Keratinocyte (primary cell): ENCODE measurements around the gene RDH12. TPM values are rescaled to one million over a fixed set of nuclear protein-coding genes. Genes with fewer than 3 reads are reported as not detected.
"Not testable (repeated sequence)": the region's sequence is repeated elsewhere in the genome, so short reads cannot be mapped to it uniquely, and the experiment has no call there.

Source experiments
- DNase-seq: peaks from one replicate; pipeline ENCODE4 v3.0.0-alpha.2; 2011; ENCODE audit warnings: low read depth, missing footprints, low spot score
- FAIRE-seq: peaks from 2 replicates; lab custom pipeline; 2011; peaks lifted over from hg19 to GRCh38; lab: Jason Lieb, UNC
- H2AFZ ChIP-seq: 2 replicates; pipeline ENCODE4 v1.6.0; 2012; ENCODE audit warnings: low read length, control low read depth, inconsistent platforms; ENCODE audit not compliant: control insufficient read depth
- H3K27ac ChIP-seq: 2 replicates; pipeline ENCODE4 v1.5.1; 2011; ENCODE audit warnings: low read length; ENCODE audit not compliant: control insufficient read depth, insufficient read depth
- H3K27me3 ChIP-seq: 3 replicates; pipeline ENCODE4 v1.6.0; 2011; ENCODE audit warnings: low read length; ENCODE audit not compliant: control insufficient read depth, insufficient read depth; ENCODE audit errors: extremely low read depth
- H3K36me3 ChIP-seq, 2 experiments: 2 replicates in 1 of 2; 3 replicates in 1 of 2; pipeline ENCODE4 v1.5.1; 2011; ENCODE audit warnings: low read length in 2 of 2, mild to moderate bottlenecking in 1 of 2; ENCODE audit not compliant: control insufficient read depth in 2 of 2, insufficient read depth in 2 of 2; ENCODE audit errors: extremely low read depth in 1 of 2
- H3K4me1 ChIP-seq: 3 replicates; pipeline ENCODE4 v1.5.1; 2011; ENCODE audit warnings: low read length; ENCODE audit not compliant: control insufficient read depth, insufficient read depth; ENCODE audit errors: extremely low read depth
- H3K4me2 ChIP-seq: 3 replicates; pipeline ENCODE4 v1.6.0; 2011; ENCODE audit warnings: low read depth, low read length; ENCODE audit not compliant: control insufficient read depth, insufficient read depth; ENCODE audit errors: extremely low read depth
- H3K4me3 ChIP-seq, 3 experiments: fragments of 200-600 bp in 1 of 3; sonication (generic) in 1 of 3; 2 replicates in 2 of 3; 3 replicates in 1 of 3; pipeline ENCODE4 v1.5.1; 2011 to 2016; ENCODE audit warnings: low read length in 3 of 3, mild to moderate bottlenecking in 3 of 3, control low read depth in 2 of 3, inconsistent platforms in 1 of 3, low read depth in 1 of 3, mixed read lengths in 1 of 3, mixed run types in 1 of 3, moderate library complexity in 1 of 3; ENCODE audit not compliant: control insufficient read depth in 2 of 3, insufficient read depth in 2 of 3; ENCODE audit errors: extremely low read depth in 1 of 3
- H3K79me2 ChIP-seq: 2 replicates; pipeline ENCODE4 v1.6.0; 2012; ENCODE audit warnings: low read length; ENCODE audit not compliant: control insufficient read depth, insufficient read depth
- H3K9ac ChIP-seq: 3 replicates; pipeline ENCODE4 v1.6.0; 2011; ENCODE audit warnings: low read length; ENCODE audit not compliant: control insufficient read depth, insufficient read depth; ENCODE audit errors: extremely low read depth
- H3K9me1 ChIP-seq: 3 replicates; pipeline ENCODE4 v1.6.0; 2011; ENCODE audit warnings: low read length; ENCODE audit not compliant: control insufficient read depth, insufficient read depth; ENCODE audit errors: extremely low read depth
- H3K9me3 ChIP-seq: 2 replicates; pipeline ENCODE4 v1.5.1; 2012; ENCODE audit warnings: low read depth, low read length; ENCODE audit not compliant: control insufficient read depth
- H4K20me1 ChIP-seq: 3 replicates; pipeline ENCODE4 v1.6.0; 2011; ENCODE audit warnings: low read length; ENCODE audit not compliant: control insufficient read depth, insufficient read depth; ENCODE audit errors: extremely low read depth
- EZH2 ChIP-seq: IDR thresholded peaks from one replicate; pipeline ENCODE4 v1.6.1; 2012; ENCODE audit warnings: inconsistent platforms, mild to moderate bottlenecking, low read length, moderate library complexity
- dilution Hi-C: fragments of 300-500 bp; cut with MboI; formaldehyde crosslinking; loops from one replicate; pipeline ENCODE4 v1.7.0; 2020; ENCODE audit warnings: low sequenced_read_pairs; ENCODE audit not compliant: extremely low pct_ligation_motif_present
- polyA minus RNA-seq, 3 experiments: library from RNA; depleted of rRNA, polyadenylated mRNA; stranded (reverse); fragments of >200 nt; gene quantifications; 1 replicate in 1 of 3; 2 replicates in 1 of 3; 3 replicates in 1 of 3; pipeline ENCODE4 v1.2.3, GENCODE V29; 2011
- polyA plus RNA-seq, 5 experiments: library from polyadenylated mRNA; depleted of rRNA in 3 of 5; stranded (reverse) in 3 of 5; stranded (forward) in 1 of 5; unstranded in 1 of 5; fragments of >200 nt; gene quantifications; 1 replicate in 1 of 5; 2 replicates in 3 of 5; 3 replicates in 1 of 5; pipeline versions ENCODE4 v1.2.1 to v1.2.3, GENCODE V29; 2011 to 2012; ENCODE audit warnings: missing spikeins in 2 of 5, low read depth in 1 of 5, low replicate concordance in 1 of 5
- TF ChIP-seq, protein P1 (sequence below), 3 experiments: IDR thresholded peaks in 1 of 3; conservative IDR thresholded peaks in 1 of 3; optimal IDR thresholded peaks in 1 of 3; 2 replicates in 2 of 3; 3 replicates in 1 of 3; pipeline versions ENCODE3 to v1.5.1; 2011; ENCODE audit warnings: low read length in 3 of 3, mild to moderate bottlenecking in 3 of 3, moderate library complexity in 2 of 3, control low read depth in 1 of 3, inconsistent platforms in 1 of 3; ENCODE audit not compliant: insufficient read depth in 2 of 3; ENCODE audit errors: extremely low read depth in 1 of 3

RDH12 gene
- polyA plus RNA-seq (0.26 to 2.0 TPM (median 0.98 TPM) in 3 replicates), polyA minus RNA-seq (0.49 to 2.5 TPM (median 0.90 TPM) in 3 replicates)
- polyA plus RNA-seq (2011; ENCODE audit: low read depth): 38.8 TPM
- polyA plus RNA-seq (2011; cell fraction: cytosol; rRNA removed): 0.42 and 0.64 TPM in 2 replicates
- polyA plus RNA-seq (2011; cell fraction: nucleus; rRNA removed): 1.9 and 2.6 TPM in 2 replicates
- 0.53 and 75.4 TPM in 2 replicates for polyA plus RNA-seq (2012; ENCODE audit: low replicate concordance)
- 0.96 TPM for polyA minus RNA-seq (2011; cell fraction: cytosol; rRNA and poly(A)+ RNA removed)
- 2.2 and 2.7 TPM in 2 replicates for polyA minus RNA-seq (2011; cell fraction: nucleus; rRNA and poly(A)+ RNA removed)

GRCh38 chr14:67701492-67701891 is at the start of gene RDH12:
TSS of gene RDH12 (plus strand) at chr14:67701886. CDS start at chr14:67722643, 20,757 bp downstream.
- H2AFZ ChIP-seq, H4K20me1 ChIP-seq, H3K27me3 ChIP-seq, FAIRE-seq, dilution Hi-C loops, H3K27ac ChIP-seq, H3K4me1 ChIP-seq, H3K4me3 ChIP-seq, H3K79me2 ChIP-seq, H3K9me1 ChIP-seq, H3K4me2 ChIP-seq, DNase-seq, H3K9ac ChIP-seq, H3K9me3 ChIP-seq, H3K36me3 ChIP-seq: not testable (repeated sequence)

DNA sequence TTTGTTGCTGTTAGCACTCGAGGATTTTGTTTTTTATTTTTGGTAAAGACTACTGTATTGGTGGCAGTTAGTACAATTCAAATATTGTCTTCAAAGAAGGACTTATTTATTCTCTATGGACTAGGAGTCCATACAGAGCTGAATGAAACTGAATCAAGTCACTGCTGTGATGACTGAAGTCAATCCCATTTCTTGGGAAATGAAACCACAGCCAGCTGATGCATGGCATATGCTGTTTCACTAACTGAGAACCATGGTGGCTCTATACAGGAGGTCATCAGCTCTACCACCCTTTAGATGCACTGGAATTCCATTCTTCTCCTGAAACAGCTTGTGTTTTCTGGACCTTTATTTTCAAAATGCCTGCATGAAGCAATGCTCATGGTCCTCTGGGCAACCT is 49.5 kb upstream of the RDH12 start:
- peaks cover 15% of the 10 kb centered on the region for H3K4me1 ChIP-seq
- H3K9me3 ChIP-seq: no peaks in the 10 kb centered on the region
- H3K9ac ChIP-seq: no peak overlapping the region
- no peaks in the 10 kb centered on the region for H4K20me1 ChIP-seq
- dilution Hi-C loops: no loop called here
- H3K79me2 ChIP-seq: no peaks in the 10 kb centered on the region
- DNase-seq (no peak), FAIRE-seq (no peak)
- no peak overlapping the region for H2AFZ ChIP-seq
- H3K27me3 ChIP-seq: no peaks in the 10 kb centered on the region
- no peak overlapping the region for H3K4me3 ChIP-seq
- no peaks in the 10 kb centered on the region for H3K9me1 ChIP-seq
- TF ChIP-seq, protein P1, sequence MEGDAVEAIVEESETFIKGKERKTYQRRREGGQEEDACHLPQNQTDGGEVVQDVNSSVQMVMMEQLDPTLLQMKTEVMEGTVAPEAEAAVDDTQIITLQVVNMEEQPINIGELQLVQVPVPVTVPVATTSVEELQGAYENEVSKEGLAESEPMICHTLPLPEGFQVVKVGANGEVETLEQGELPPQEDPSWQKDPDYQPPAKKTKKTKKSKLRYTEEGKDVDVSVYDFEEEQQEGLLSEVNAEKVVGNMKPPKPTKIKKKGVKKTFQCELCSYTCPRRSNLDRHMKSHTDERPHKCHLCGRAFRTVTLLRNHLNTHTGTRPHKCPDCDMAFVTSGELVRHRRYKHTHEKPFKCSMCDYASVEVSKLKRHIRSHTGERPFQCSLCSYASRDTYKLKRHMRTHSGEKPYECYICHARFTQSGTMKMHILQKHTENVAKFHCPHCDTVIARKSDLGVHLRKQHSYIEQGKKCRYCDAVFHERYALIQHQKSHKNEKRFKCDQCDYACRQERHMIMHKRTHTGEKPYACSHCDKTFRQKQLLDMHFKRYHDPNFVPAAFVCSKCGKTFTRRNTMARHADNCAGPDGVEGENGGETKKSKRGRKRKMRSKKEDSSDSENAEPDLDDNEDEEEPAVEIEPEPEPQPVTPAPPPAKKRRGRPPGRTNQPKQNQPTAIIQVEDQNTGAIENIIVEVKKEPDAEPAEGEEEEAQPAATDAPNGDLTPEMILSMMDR (optimal IDR thresholded peaks at IDR 0.05 in 1 of 3, IDR thresholded peaks at IDR 0.05 in 1 of 3, conservative IDR thresholded peaks at IDR 0.05 in 1 of 3; ENCODE audit: extremely low read depth in 1 of 3, insufficient read depth in 2 of 3, low read length in 3 of 3): no peak
- TF ChIP-seq EZH2: no peak
- H3K4me2 ChIP-seq: no peak overlapping the region
- H3K36me3 ChIP-seq: peaks cover 15 to 41% of the 10 kb centered on the region in 2 experiments
- H3K27ac ChIP-seq: no peak overlapping the region
